PC-3 (cell line): ENCODE results near the gene POLR1D. TPM values are rescaled to one million over a fixed set of nuclear protein-coding genes. Genes with fewer than 3 reads are reported as not detected.
A peak's percentile ranks its signal among the peaks of the same experiment; 100 is the strongest.

ENCODE experiments used
- ATAC-seq: fragments of 200-7000 bp; cut with Tn5 transposase; 2 replicates; pipeline ENCODE4 v1.9.1; 2020; ENCODE audit warnings: mild to moderate bottlenecking, moderate library complexity
- BruUV-seq: library from RNA; stranded (reverse); fragments of 400-500 nt; replicated peaks from 2 replicates; lab custom pipeline; 2021; lab: Mats Ljungman, UMichigan
- CTCF ChIA-PET: fragments of 300-600 bp; sonication (Branson Sonifier 250); formaldehyde crosslinking; loops from one replicate; lab custom pipeline; 2022; ENCODE audit warnings: antibody characterized with exemption; lab: Charles Lee
- POLR2A ChIA-PET: fragments of 300-600 bp; sonication (Branson Sonifier 250); formaldehyde crosslinking; loops from one replicate; lab custom pipeline; 2022; ENCODE audit warnings: antibody characterized with exemption; ENCODE audit not compliant: unreplicated experiment; lab: Charles Lee
- DNase-seq: peaks from one replicate; pipeline ENCODE4 v3.0.0-alpha.2; 2015
- H2AFZ ChIP-seq: fragments of 300-600 bp; sonication (generic); 2 replicates; pipeline ENCODE4 v1.6.0; 2016; ENCODE audit warnings: antibody characterized with exemption, low read length
- H3F3A ChIP-seq: fragments of 300-600 bp; sonication (generic); one replicate; pipeline ENCODE4 v1.6.0; 2017; ENCODE audit warnings: antibody characterized with exemption, low read length, control low read depth, mild to moderate bottlenecking; ENCODE audit not compliant: unreplicated experiment
- H3K27ac ChIP-seq: fragments of 300-600 bp; sonication (generic); 2 replicates; pipeline ENCODE4 v1.5.1; 2016; ENCODE audit warnings: mild to moderate bottlenecking, low read length
- H3K27me3 ChIP-seq: fragments of 300-600 bp; sonication (generic); 2 replicates; pipeline ENCODE4 v1.6.1; 2016; ENCODE audit warnings: low read length, mixed read lengths
- H3K36me3 ChIP-seq: fragments of 300-600 bp; sonication (generic); 2 replicates; pipeline ENCODE4 v1.6.1; 2016; ENCODE audit warnings: low read depth, mixed run types, low read length, mixed read lengths
- H3K4me1 ChIP-seq: fragments of 300-600 bp; sonication (generic); 2 replicates; pipeline ENCODE4 v1.5.1; 2016; ENCODE audit warnings: low read length; ENCODE audit not compliant: insufficient read depth
- H3K4me2 ChIP-seq: fragments of 300-600 bp; sonication (generic); 2 replicates; pipeline ENCODE4 v1.6.0; 2016; ENCODE audit warnings: low read length
- H3K4me3 ChIP-seq: fragments of 300-600 bp; sonication (generic); 2 replicates; pipeline ENCODE4 v1.5.1; 2016; ENCODE audit warnings: mild to moderate bottlenecking, low read length, mixed read lengths
- H3K79me2 ChIP-seq: fragments of 300-600 bp; sonication (generic); 2 replicates; pipeline ENCODE4 v1.6.1; 2017; ENCODE audit warnings: low read length, mixed read lengths
- H3K9ac ChIP-seq: fragments of 300-600 bp; sonication (generic); 2 replicates; pipeline ENCODE4 v1.6.0; 2016; ENCODE audit warnings: mild to moderate bottlenecking, low read length
- H3K9me2 ChIP-seq: fragments of 300-600 bp; sonication (generic); replicated peaks from 2 replicates; pipeline ENCODE4 v1.6.1; 2016; ENCODE audit warnings: mixed run types, low read length, mixed read lengths
- H3K9me3 ChIP-seq: fragments of 300-600 bp; sonication (generic); 2 replicates; pipeline ENCODE4 v1.6.1; 2016; ENCODE audit warnings: low read length, mixed read lengths
- H4K20me1 ChIP-seq: fragments of 300-600 bp; sonication (generic); 2 replicates; pipeline ENCODE4 v1.6.1; 2016; ENCODE audit warnings: low read length, mixed read lengths
- CTCF ChIP-seq: fragments of 300-600 bp; sonication (generic); conservative IDR thresholded peaks from 2 replicates; pipeline ENCODE4 v1.5.1; 2017; ENCODE audit warnings: antibody characterized with exemption, low read depth, mild to moderate bottlenecking, low read length
- EZH2 ChIP-seq: fragments of 300-600 bp; sonication (generic); IDR thresholded peaks from one replicate; pipeline ENCODE4 v1.6.1; 2017; ENCODE audit warnings: antibody characterized with exemption, mild to moderate bottlenecking, low read length; ENCODE audit not compliant: unreplicated experiment
- EZH2phosphoT487 ChIP-seq: fragments of 300-600 bp; sonication (generic); IDR thresholded peaks from 2 replicates; pipeline ENCODE4 v1.6.1; 2018; ENCODE audit warnings: mild to moderate bottlenecking, antibody characterized with exemption, low read length, borderline replicate concordance
- intact Hi-C: fragments of 100-400 bp; cut with micrococcal nuclease; formaldehyde crosslinking; loops from 2 replicates; pipeline ENCODE4 v1.9.0; 2023
- total RNA-seq: library from RNA; depleted of rRNA; stranded (reverse); fragments of >200 nt; gene quantifications from 2 replicates; pipeline ENCODE4 v1.2.3, GENCODE V29; 2014

POLR1D gene
- total RNA-seq, 1 experiment from 2014 or later: 97.9 TPM

GRCh38 chr13:27578121-27579030 is 43.3 kb upstream of the POLR1D start:
- H3K9me3 ChIP-seq: no peaks in the 10 kb centered on the region
- H2AFZ ChIP-seq: no peak overlapping the region
- intact Hi-C loops: loop anchor here (2.0 to 5.0 kb wide), 2 partner anchors 42 to 79 kb away; partner anchors contain the start of genes LNX2 and POLR1D
- POLR2A ChIA-PET: no interaction called here
- H3K4me2 ChIP-seq: peak overlapping the region; percentile 60
- peak; percentile 98 for ATAC-seq
- no peak overlapping the region for H3K4me3 ChIP-seq
- CTCF ChIA-PET: no interaction called here
- peak overlapping the region; percentile 43 for H3K27ac ChIP-seq
- no peaks in the 10 kb centered on the region for H4K20me1 ChIP-seq
- DNase-seq: peak; percentile 78
- no TSS peak for BruUV-seq
- H3K9me2 ChIP-seq: no peaks in the 10 kb centered on the region
- H3K27me3 ChIP-seq: no peaks in the 10 kb centered on the region
- no peaks in the 10 kb centered on the region; the same call in 1 of the 2 replicates for H3K36me3 ChIP-seq
- no peaks in the 10 kb centered on the region for H3K79me2 ChIP-seq
- H3F3A ChIP-seq: no peaks in the 10 kb centered on the region
- no peak for TF ChIP-seq EZH2
- no peak for TF ChIP-seq CTCF
- TF ChIP-seq EZH2phosphoT487: no peak
- peaks cover 41% of the 10 kb centered on the region for H3K4me1 ChIP-seq
- H3K9ac ChIP-seq: no peak overlapping the region

GRCh38 chr13:27583645-27584044 is 38.0 kb upstream of the POLR1D start:
- Histone ChIP-seq H3K9ac (no peak overlapping the region), H3K27me3 (no peaks in the 10 kb centered on the region), H3K9me2 (no peaks in the 10 kb centered on the region), H3K4me3 (no peak overlapping the region), H3K9me3 (no peaks in the 10 kb centered on the region), H2AFZ (no peak overlapping the region), H4K20me1 (no peaks in the 10 kb centered on the region), H3F3A (no peaks in the 10 kb centered on the region), H3K4me2 (no peak overlapping the region), H3K36me3 (no peaks in the 10 kb centered on the region), H3K27ac (no peak overlapping the region), H3K79me2 (no peaks in the 10 kb centered on the region), H3K4me1 (peaks cover 28% of the 10 kb centered on the region)
- intact Hi-C loops: no loop called here
- no TSS peak for BruUV-seq
- no peak for ATAC-seq
- POLR2A ChIA-PET: no interaction called here
- TF ChIP-seq CTCF (no peak), EZH2 (no peak), EZH2phosphoT487 (no peak)
- CTCF ChIA-PET: no interaction called here
- no peak for DNase-seq
